ENCODE results near the gene ADPRHL1.

DNA sequence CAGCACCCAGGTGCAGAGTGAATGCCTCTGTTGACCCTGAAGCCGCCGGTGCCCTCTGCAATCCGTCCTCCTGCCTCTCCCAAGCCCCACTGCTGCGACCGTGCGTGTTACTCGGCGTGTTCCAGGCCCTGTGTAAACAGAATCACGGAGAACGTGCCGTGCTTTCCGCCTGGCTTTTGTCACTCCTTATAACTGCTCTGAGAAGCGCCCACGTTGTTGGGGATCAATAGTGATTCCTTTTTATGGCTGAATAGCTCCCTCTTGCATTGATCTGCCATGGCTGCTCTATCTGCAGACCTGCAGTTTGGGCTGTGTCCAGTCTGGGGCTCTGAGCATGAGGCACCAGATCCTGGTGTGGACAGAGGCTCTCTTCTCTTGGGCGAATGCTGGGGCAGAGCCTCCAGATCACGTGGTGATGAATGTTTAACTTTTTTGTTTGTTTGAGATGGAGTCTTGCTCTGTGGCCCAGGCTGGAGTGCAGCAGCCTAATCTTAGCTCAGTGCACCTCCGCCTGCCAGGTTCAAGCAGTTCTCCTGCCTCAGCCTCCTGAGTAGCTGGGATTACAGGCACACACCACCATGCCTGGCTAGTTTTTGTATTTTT is 15.8 kb downstream of the ADPRHL1 start:
- TF ChIP-seq, protein P1, sequence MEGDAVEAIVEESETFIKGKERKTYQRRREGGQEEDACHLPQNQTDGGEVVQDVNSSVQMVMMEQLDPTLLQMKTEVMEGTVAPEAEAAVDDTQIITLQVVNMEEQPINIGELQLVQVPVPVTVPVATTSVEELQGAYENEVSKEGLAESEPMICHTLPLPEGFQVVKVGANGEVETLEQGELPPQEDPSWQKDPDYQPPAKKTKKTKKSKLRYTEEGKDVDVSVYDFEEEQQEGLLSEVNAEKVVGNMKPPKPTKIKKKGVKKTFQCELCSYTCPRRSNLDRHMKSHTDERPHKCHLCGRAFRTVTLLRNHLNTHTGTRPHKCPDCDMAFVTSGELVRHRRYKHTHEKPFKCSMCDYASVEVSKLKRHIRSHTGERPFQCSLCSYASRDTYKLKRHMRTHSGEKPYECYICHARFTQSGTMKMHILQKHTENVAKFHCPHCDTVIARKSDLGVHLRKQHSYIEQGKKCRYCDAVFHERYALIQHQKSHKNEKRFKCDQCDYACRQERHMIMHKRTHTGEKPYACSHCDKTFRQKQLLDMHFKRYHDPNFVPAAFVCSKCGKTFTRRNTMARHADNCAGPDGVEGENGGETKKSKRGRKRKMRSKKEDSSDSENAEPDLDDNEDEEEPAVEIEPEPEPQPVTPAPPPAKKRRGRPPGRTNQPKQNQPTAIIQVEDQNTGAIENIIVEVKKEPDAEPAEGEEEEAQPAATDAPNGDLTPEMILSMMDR (IDR thresholded peaks at IDR 0.05 in 8 of 11, conservative IDR thresholded peaks at IDR 0.05 in 3 of 11): no peak
- no peak for TF ChIP-seq POLR2AphosphoS5 (IDR thresholded peaks at IDR 0.05)
- no peak for TF ChIP-seq POLR2A (IDR thresholded peaks at IDR 0.05)

All from spleen (tissue), 7 donors.